Measurements from ENCODE around the gene STRIP2. TPM values are rescaled to one million over a fixed set of nuclear protein-coding genes. Genes with fewer than 3 reads are reported as not detected.

The STRIP2 gene
- total and polyA plus RNA-seq, 9 of the 15 experiments (the other 6 are each of a cell fraction or from before 2014, with no cell fraction given), result 10.1 to 81.8 (median 42.3) TPM

DNA sequence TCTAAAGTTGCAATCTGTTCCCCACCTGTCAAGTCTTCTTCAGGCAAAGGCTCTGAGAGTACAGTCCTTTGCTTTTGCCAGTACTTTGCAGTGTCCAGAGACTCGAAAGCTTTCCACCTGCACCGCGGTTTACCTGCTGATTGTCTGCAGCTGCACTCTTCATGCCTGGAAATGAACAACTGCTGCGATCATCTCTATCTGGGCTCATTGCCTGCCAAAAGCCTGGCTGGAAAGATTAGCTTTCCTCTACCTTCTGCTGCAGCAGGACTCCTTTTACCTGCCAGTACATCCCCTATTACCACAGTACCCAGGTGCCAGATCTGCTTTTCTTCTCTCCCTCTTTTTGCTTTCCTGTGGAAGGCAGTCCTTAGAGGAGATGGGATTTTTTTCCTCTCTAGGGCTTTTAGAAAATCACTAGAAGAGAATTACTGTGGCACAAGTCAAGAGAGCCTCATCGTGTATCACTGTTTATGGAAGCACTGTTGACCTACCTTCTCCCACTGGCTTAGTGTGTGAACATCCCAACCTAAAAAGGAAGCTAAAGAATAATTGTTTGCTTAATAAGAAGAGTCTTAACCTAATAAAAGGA, 2.2 kb downstream of the STRIP2 start (continued):
- TF ChIP-seq, protein P1, sequence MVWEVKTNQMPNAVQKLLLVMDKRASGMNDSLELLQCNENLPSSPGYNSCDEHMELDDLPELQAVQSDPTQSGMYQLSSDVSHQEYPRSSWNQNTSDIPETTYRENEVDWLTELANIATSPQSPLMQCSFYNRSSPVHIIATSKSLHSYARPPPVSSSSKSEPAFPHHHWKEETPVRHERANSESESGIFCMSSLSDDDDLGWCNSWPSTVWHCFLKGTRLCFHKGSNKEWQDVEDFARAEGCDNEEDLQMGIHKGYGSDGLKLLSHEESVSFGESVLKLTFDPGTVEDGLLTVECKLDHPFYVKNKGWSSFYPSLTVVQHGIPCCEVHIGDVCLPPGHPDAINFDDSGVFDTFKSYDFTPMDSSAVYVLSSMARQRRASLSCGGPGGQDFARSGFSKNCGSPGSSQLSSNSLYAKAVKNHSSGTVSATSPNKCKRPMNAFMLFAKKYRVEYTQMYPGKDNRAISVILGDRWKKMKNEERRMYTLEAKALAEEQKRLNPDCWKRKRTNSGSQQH (CRISPR knock-in tag; IDR thresholded peaks at IDR 0.05), result no peak
- TF ChIP-seq, protein P2, sequence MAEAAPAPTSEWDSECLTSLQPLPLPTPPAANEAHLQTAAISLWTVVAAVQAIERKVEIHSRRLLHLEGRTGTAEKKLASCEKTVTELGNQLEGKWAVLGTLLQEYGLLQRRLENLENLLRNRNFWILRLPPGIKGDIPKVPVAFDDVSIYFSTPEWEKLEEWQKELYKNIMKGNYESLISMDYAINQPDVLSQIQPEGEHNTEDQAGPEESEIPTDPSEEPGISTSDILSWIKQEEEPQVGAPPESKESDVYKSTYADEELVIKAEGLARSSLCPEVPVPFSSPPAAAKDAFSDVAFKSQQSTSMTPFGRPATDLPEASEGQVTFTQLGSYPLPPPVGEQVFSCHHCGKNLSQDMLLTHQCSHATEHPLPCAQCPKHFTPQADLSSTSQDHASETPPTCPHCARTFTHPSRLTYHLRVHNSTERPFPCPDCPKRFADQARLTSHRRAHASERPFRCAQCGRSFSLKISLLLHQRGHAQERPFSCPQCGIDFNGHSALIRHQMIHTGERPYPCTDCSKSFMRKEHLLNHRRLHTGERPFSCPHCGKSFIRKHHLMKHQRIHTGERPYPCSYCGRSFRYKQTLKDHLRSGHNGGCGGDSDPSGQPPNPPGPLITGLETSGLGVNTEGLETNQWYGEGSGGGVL (CRISPR knock-in tag; IDR thresholded peaks at IDR 0.05), result no peak
- TF ChIP-seq CHD2 (IDR thresholded peaks at IDR 0.05; ENCODE audit: low read depth, low read length) (no peak), ZNF316 (IDR thresholded peaks at IDR 0.05) (no peak), NFE2L1 (tag; IDR thresholded peaks at IDR 0.05; ENCODE audit: borderline replicate concordance, low read depth) (no peak), EWSR1 (IDR thresholded peaks at IDR 0.05; ENCODE audit: borderline replicate concordance, low read depth, partially characterized antibody) (no peak), LARP7 (IDR thresholded peaks at IDR 0.05) (no peak), MAZ (CRISPR knock-in tag; conservative IDR thresholded peaks at IDR 0.05 in 1 of 2, IDR thresholded peaks at IDR 0.05 in 1 of 2) (peak in 1 of 2 experiments; percentile 19; a peak in 1 of 4 replicates), HMG20A (CRISPR knock-in tag; conservative IDR thresholded peaks at IDR 0.05) (no peak), NFE2 (IDR thresholded peaks at IDR 0.05; ENCODE audit: low read depth) (no peak), ELF1 (tag; IDR thresholded peaks at IDR 0.05) (no peak), BRD4 (IDR thresholded peaks at IDR 0.05) (no peak), GATAD2A (IDR thresholded peaks at IDR 0.05) (peak; percentile 36; the same call in 1 of the 2 replicates), NEUROD1 (IDR thresholded peaks at IDR 0.05; ENCODE audit: borderline replicate concordance, low read depth, low read length, partially characterized antibody) (no peak), NCOA4 (IDR thresholded peaks at IDR 0.05; ENCODE audit: partially characterized antibody) (no peak), TBL1XR1 (IDR thresholded peaks at IDR 0.05; ENCODE audit: low read length in 2 of 2) (no peak), FOXA3 (CRISPR knock-in tag; conservative IDR thresholded peaks at IDR 0.05 in 1 of 2, IDR thresholded peaks at IDR 0.05 in 1 of 2) (no peak), OTX1 (CRISPR knock-in tag; IDR thresholded peaks at IDR 0.05) (no peak)
- TF ChIP-seq, protein P3, sequence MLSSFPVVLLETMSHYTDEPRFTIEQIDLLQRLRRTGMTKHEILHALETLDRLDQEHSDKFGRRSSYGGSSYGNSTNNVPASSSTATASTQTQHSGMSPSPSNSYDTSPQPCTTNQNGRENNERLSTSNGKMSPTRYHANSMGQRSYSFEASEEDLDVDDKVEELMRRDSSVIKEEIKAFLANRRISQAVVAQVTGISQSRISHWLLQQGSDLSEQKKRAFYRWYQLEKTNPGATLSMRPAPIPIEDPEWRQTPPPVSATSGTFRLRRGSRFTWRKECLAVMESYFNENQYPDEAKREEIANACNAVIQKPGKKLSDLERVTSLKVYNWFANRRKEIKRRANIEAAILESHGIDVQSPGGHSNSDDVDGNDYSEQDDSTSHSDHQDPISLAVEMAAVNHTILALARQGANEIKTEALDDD (IDR thresholded peaks at IDR 0.05), result no peak; the same call in 1 of the 2 replicates
- TF ChIP-seq, protein P4, sequence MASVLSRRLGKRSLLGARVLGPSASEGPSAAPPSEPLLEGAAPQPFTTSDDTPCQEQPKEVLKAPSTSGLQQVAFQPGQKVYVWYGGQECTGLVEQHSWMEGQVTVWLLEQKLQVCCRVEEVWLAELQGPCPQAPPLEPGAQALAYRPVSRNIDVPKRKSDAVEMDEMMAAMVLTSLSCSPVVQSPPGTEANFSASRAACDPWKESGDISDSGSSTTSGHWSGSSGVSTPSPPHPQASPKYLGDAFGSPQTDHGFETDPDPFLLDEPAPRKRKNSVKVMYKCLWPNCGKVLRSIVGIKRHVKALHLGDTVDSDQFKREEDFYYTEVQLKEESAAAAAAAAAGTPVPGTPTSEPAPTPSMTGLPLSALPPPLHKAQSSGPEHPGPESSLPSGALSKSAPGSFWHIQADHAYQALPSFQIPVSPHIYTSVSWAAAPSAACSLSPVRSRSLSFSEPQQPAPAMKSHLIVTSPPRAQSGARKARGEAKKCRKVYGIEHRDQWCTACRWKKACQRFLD (CRISPR knock-in tag; IDR thresholded peaks at IDR 0.05), result peak; percentile 78; the same call in 1 of the 2 replicates
- TF ChIP-seq, protein P5, sequence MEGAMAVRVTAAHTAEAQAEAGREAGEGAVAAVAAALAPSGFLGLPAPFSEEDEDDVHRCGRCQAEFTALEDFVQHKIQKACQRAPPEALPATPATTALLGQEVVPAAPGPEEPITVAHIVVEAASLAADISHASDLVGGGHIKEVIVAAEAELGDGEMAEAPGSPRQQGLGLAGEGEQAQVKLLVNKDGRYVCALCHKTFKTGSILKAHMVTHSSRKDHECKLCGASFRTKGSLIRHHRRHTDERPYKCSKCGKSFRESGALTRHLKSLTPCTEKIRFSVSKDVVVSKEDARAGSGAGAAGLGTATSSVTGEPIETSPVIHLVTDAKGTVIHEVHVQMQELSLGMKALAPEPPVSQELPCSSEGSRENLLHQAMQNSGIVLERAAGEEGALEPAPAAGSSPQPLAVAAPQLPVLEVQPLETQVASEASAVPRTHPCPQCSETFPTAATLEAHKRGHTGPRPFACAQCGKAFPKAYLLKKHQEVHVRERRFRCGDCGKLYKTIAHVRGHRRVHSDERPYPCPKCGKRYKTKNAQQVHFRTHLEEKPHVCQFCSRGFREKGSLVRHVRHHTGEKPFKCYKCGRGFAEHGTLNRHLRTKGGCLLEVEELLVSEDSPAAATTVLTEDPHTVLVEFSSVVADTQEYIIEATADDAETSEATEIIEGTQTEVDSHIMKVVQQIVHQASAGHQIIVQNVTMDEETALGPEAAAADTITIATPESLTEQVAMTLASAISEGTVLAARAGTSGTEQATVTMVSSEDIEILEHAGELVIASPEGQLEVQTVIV (CRISPR knock-in tag; IDR thresholded peaks at IDR 0.05; ENCODE audit: borderline replicate concordance), result no peak

All from K562 (cell line).